ENCODE data around the gene CTNNA2.

GRCh38 chr2:80634590-80634989, 1121.7 kb downstream of the CTNNA2 start:
- no peak for TF ChIP-seq CTCF (IDR thresholded peaks at IDR 0.05)
- no peak for TF ChIP-seq JUNB (IDR thresholded peaks at IDR 0.05)
- TF ChIP-seq ZSCAN20 (CRISPR knock-in tag; IDR thresholded peaks at IDR 0.05): no peak
- no peak for TF ChIP-seq POLR2A (IDR thresholded peaks at IDR 0.05; ENCODE audit: low read length)
- TF ChIP-seq CBX8 (IDR thresholded peaks at IDR 0.05): no peak
- no peak for TF ChIP-seq EHF (CRISPR knock-in tag; IDR thresholded peaks at IDR 0.05)
- no peak for TF ChIP-seq ESRRA (IDR thresholded peaks at IDR 0.05; ENCODE audit: borderline replicate concordance, low read length)

All from A549 (cell line).